Naive thymus-derived CD4-positive, alpha-beta T cell (primary cell): ENCODE measurements around the gene NCKAP5L. TPM values are rescaled to one million over a fixed set of nuclear protein-coding genes. Genes with fewer than 3 reads are reported as not detected.

ENCODE experiments used
- ATAC-seq: fragments of 150-1000 bp; cut with Tn5 transposase; 2 replicates; pipeline ENCODE4 v1.10.0; 2021; ENCODE audit warnings: mild to moderate bottlenecking, moderate library complexity
- CTCF ChIA-PET: fragments of 350-600 bp; sonication (Branson Sonifier 250); formaldehyde crosslinking; loops from one replicate; lab custom pipeline; 2021; ENCODE audit warnings: antibody characterized with exemption; lab: Charles Lee
- POLR2A ChIA-PET: fragments of 350-600 bp; sonication (Branson Sonifier 250); formaldehyde crosslinking; loops from one replicate; lab custom pipeline; 2021; ENCODE audit warnings: antibody characterized with exemption, inconsistent platforms; lab: Charles Lee
- DNase-seq, 9 donors: peaks; one replicate each; pipeline versions ENCODE4 v3.0.0 to v3.0.0-alpha.2; 2020 to 2022; ENCODE audit warnings: mixed read lengths in 1 of 9
- H3K27ac ChIP-seq: one replicate; pipeline ENCODE4 v1.7.0; 2013; ENCODE audit warnings: mild to moderate bottlenecking, low read depth, low read length, moderate library complexity
- H3K27me3 ChIP-seq, 2 donors: one replicate each; pipeline ENCODE4 v1.7.0; 2013; ENCODE audit warnings: low read length in 2 of 2, mild to moderate bottlenecking in 2 of 2, moderate library complexity in 2 of 2; ENCODE audit not compliant: control insufficient read depth in 2 of 2, insufficient read depth in 2 of 2
- H3K36me3 ChIP-seq, 3 experiments: 1 replicate in 2 of 3; 2 replicates in 1 of 3; pipeline ENCODE4 v1.7.0; 2013; ENCODE audit warnings: low read length in 3 of 3, mild to moderate bottlenecking in 3 of 3, moderate library complexity in 1 of 3; ENCODE audit not compliant: insufficient read depth in 3 of 3, control insufficient read depth in 2 of 3
- H3K4me1 ChIP-seq, 2 donors: one replicate each; pipeline ENCODE4 v1.7.0; 2013; ENCODE audit warnings: low read length in 2 of 2, mild to moderate bottlenecking in 2 of 2, moderate library complexity in 1 of 2; ENCODE audit not compliant: control insufficient read depth in 2 of 2, insufficient read depth in 2 of 2
- H3K4me3 ChIP-seq: 2 replicates; pipeline ENCODE4 v1.7.0; 2013; ENCODE audit warnings: mild to moderate bottlenecking, low read length
- H3K9me3 ChIP-seq, 3 experiments: 1 replicate in 2 of 3; 2 replicates in 1 of 3; pipeline ENCODE4 v1.7.0; 2013; ENCODE audit warnings: low read length in 3 of 3; ENCODE audit not compliant: control insufficient read depth in 2 of 3
- H3K27ac Mint-ChIP-seq, 9 donors: one replicate each; pipeline ENCODE4 v1.8.0; 2020 to 2022; ENCODE audit warnings: mixed read lengths in 9 of 9, mild to moderate bottlenecking in 8 of 9, moderate library complexity in 5 of 9, inconsistent platforms in 2 of 9
- H3K27me3 Mint-ChIP-seq, 5 donors: one replicate each; pipeline ENCODE4 v1.8.0; 2021 to 2022; ENCODE audit warnings: mixed read lengths in 5 of 5, mild to moderate bottlenecking in 1 of 5
- H3K36me3 Mint-ChIP-seq, 5 donors: one replicate each; pipeline ENCODE4 v1.8.0; 2020 to 2022; ENCODE audit warnings: mixed read lengths in 5 of 5, mild to moderate bottlenecking in 3 of 5, inconsistent platforms in 1 of 5
- H3K4me1 Mint-ChIP-seq, 7 donors: one replicate each; pipeline ENCODE4 v1.8.0; 2020 to 2022; ENCODE audit warnings: mixed read lengths in 7 of 7, mild to moderate bottlenecking in 3 of 7, inconsistent platforms in 1 of 7
- H3K4me3 Mint-ChIP-seq, 10 donors: one replicate each; pipeline ENCODE4 v1.8.0; 2020 to 2022; ENCODE audit warnings: mild to moderate bottlenecking in 10 of 10, mixed read lengths in 10 of 10, moderate library complexity in 6 of 10, inconsistent platforms in 2 of 10
- H3K9me3 Mint-ChIP-seq, 11 donors: one replicate each; pipeline ENCODE4 v1.8.0; 2020 to 2022; ENCODE audit warnings: mixed read lengths in 11 of 11, mild to moderate bottlenecking in 4 of 11, inconsistent platforms in 1 of 11, moderate library complexity in 1 of 11
- intact Hi-C, 2 donors: fragments of 100-400 bp; cut with micrococcal nuclease; formaldehyde crosslinking; loops; one replicate each; pipeline ENCODE4 v1.15.1; 2023
- polyA plus RNA-seq, 2 donors: library from polyadenylated mRNA; unstranded; fragments of 300-500 nt; fragmentation: Illumina TruSeq; gene quantifications; one replicate each; pipeline ENCODE4 v1.2.3, GENCODE V29; 2021
- total RNA-seq, 6 experiments: library from RNA in 5 of 6; stranded (reverse) in 5 of 6; gene quantifications; 1 replicate in 5 of 6; 2 replicates in 1 of 6; pipeline ENCODE4 v1.2.3 and lab custom pipeline; 2021 to 2026

The NCKAP5L gene
- total and polyA plus RNA-seq, 7 experiments from 2014 or later: 1.8 to 27.5 (median 11.0) TPM

GRCh38 chr12:49798934-49799333 lies 29.3 kb downstream of the NCKAP5L start:
- H3K27me3 ChIP-seq: no peaks in the 10 kb centered on the region
- DNase-seq: no peak
- ATAC-seq: no peak
- Mint-ChIP-seq H3K27ac (peak overlapping the region in 2 of 9 donors; percentile 5 to 62), H3K4me3 (no peak overlapping the region), H3K9me3 (no peaks in the 10 kb centered on the region), H3K4me1 (peaks cover 0 to 1% (median 0%) of the 10 kb centered on the region in 7 donors), H3K27me3 (no peaks in the 10 kb centered on the region), H3K36me3 (peaks cover 0 to 24% (median 0%) of the 10 kb centered on the region in 5 donors)
- no peak overlapping the region for H3K4me3 ChIP-seq
- H3K36me3 ChIP-seq: peaks cover 0 to 56% (median 0%) of the 10 kb centered on the region in 3 experiments
- intact Hi-C loops: no loop called here
- H3K9me3 ChIP-seq: no peaks in the 10 kb centered on the region
- H3K27ac ChIP-seq: no peak overlapping the region
- ChIA-PET POLR2A (no interaction called here), CTCF (no interaction called here)
- H3K4me1 ChIP-seq: no peaks in the 10 kb centered on the region

DNA sequence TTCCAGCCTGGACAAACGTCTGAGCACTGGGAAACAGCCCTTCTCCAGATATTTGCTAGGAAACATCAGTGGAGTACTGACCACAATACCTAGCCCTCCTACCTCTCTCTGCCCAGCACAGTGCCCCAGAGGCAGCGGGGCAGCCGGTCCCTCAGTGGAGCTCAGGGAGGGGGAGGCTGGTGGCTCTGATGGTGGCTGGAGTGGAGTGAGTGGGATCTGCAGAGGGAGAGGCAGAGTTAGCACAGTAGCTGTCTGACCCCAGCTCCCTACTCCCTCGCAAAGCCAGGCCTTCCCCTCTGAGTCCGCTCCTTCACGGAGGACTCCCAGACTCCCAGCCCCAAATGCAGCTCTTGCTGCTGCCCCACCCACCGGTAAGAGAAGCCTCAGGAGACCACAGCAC lies 30.0 kb downstream of the NCKAP5L start:
- Histone ChIP-seq H3K9me3 (no peaks in the 10 kb centered on the region), H3K27ac (no peak overlapping the region), H3K4me3 (no peak overlapping the region), H3K27me3 (no peaks in the 10 kb centered on the region), H3K4me1 (no peaks in the 10 kb centered on the region), H3K36me3 (peaks cover 0 to 52% (median 0%) of the 10 kb centered on the region in 3 experiments)
- POLR2A ChIA-PET: interaction anchor here (0.7 kb wide), 1 partner anchor 11 kb away, joined by 3 read pairs; no protein-coding TSS in a partner anchor
- Mint-ChIP-seq H3K36me3 (peaks cover 0 to 24% (median 0%) of the 10 kb centered on the region in 5 donors), H3K4me1 (peaks cover 0 to 1% (median 0%) of the 10 kb centered on the region in 7 donors), H3K4me3 (no peak overlapping the region), H3K27me3 (no peaks in the 10 kb centered on the region), H3K27ac (no peak overlapping the region), H3K9me3 (no peaks in the 10 kb centered on the region)
- ATAC-seq (no peak), DNase-seq (no peak)
- CTCF ChIA-PET: interaction anchor here (0.5 kb wide), 1 partner anchor 38 kb away, joined by 4 read pairs; no protein-coding TSS in a partner anchor
- intact Hi-C loops: no loop called here

GRCh38 chr12:49797449-49797776 lies 30.8 kb downstream of the NCKAP5L start:
- DNase-seq: no peak
- no peak overlapping the region for H3K4me3 Mint-ChIP-seq
- no peak overlapping the region for H3K27ac Mint-ChIP-seq
- intact Hi-C loops: no loop called here
- CTCF ChIA-PET: no interaction called here
- Histone ChIP-seq H3K27me3 (no peaks in the 10 kb centered on the region), H3K27ac (no peak overlapping the region), H3K9me3 (no peaks in the 10 kb centered on the region), H3K36me3 (peaks cover 0 to 50% (median 0%) of the 10 kb centered on the region in 3 experiments), H3K4me1 (no peaks in the 10 kb centered on the region), H3K4me3 (no peak overlapping the region)
- peaks cover 0 to 19% (median 0%) of the 10 kb centered on the region in 5 donors for H3K36me3 Mint-ChIP-seq
- POLR2A ChIA-PET: no interaction called here
- H3K4me1 Mint-ChIP-seq: peaks cover 0 to 1% (median 0%) of the 10 kb centered on the region in 7 donors
- peak; percentile 49 for ATAC-seq
- H3K27me3 Mint-ChIP-seq: no peaks in the 10 kb centered on the region
- no peaks in the 10 kb centered on the region for H3K9me3 Mint-ChIP-seq

- ATAC-seq (no peak), DNase-seq (no peak)
- peak overlapping the region in 1 of 9 donors; percentile 36 for H3K27ac Mint-ChIP-seq
- H3K36me3 Mint-ChIP-seq: peaks cover 0 to 19% (median 0%) of the 10 kb centered on the region in 5 donors
- H3K9me3 Mint-ChIP-seq: no peaks in the 10 kb centered on the region
- H3K4me3 ChIP-seq: no peak overlapping the region
- H3K4me3 Mint-ChIP-seq: no peak overlapping the region
- intact Hi-C loops: no loop called here
- H3K27me3 Mint-ChIP-seq: no peaks in the 10 kb centered on the region
- no peak overlapping the region for H3K27ac ChIP-seq
- POLR2A ChIA-PET: no interaction called here
- CTCF ChIA-PET: interaction anchor here (0.6 kb wide), 1 partner anchor 21 kb away, joined by 3 read pairs; no protein-coding TSS in a partner anchor
- no peaks in the 10 kb centered on the region for H3K27me3 ChIP-seq
- peaks cover 0 to 47% (median 0%) of the 10 kb centered on the region in 3 experiments for H3K36me3 ChIP-seq
- H3K4me1 Mint-ChIP-seq: peaks cover 0 to 1% (median 0%) of the 10 kb centered on the region in 7 donors
- H3K9me3 ChIP-seq: no peaks in the 10 kb centered on the region
- no peaks in the 10 kb centered on the region for H3K4me1 ChIP-seq
Measured at GRCh38 chr12:49796606-49797448, 31.4 kb downstream of the NCKAP5L start.

DNA sequence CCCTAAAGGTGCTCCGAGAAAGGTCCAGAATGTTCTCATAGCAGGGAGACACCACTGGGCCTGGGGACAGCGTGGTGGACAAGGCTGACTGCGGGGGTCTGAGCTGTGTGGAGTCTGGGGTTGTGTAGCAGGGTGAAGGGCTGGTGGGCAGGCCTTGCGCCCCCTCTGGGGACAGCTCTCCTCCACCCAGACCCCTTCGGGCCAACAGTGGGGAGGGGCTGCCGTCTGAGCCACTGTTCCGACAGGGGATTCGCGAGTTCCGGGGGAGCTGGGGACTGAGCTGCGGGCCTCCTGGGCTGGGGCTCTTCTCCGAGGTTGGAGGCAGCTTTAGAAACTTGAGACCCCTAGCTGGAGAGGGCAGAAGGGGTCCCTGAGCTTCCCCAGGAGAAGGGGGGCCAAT lies 32.1 kb downstream of the NCKAP5L start:
- CTCF ChIA-PET: no interaction called here

GRCh38 chr12:49795654-49796105 lies 32.5 kb downstream of the NCKAP5L start:
- H3K27ac ChIP-seq: no peak overlapping the region
- peaks cover 0 to 13% (median 0%) of the 10 kb centered on the region in 5 donors for H3K36me3 Mint-ChIP-seq
- ChIA-PET POLR2A (no interaction called here), CTCF (no interaction called here)
- peaks cover 0 to 36% (median 0%) of the 10 kb centered on the region in 3 experiments for H3K36me3 ChIP-seq
- H3K4me1 ChIP-seq: no peaks in the 10 kb centered on the region
- intact Hi-C loops: no loop called here
- H3K4me1 Mint-ChIP-seq: no peaks in the 10 kb centered on the region
- no peak for DNase-seq
- no peaks in the 10 kb centered on the region for H3K27me3 ChIP-seq
- H3K27ac Mint-ChIP-seq: no peak overlapping the region
- no peaks in the 10 kb centered on the region for H3K9me3 Mint-ChIP-seq
- no peaks in the 10 kb centered on the region for H3K9me3 ChIP-seq
- ATAC-seq: no peak
- H3K4me3 Mint-ChIP-seq: no peak overlapping the region
- no peak overlapping the region for H3K4me3 ChIP-seq
- H3K27me3 Mint-ChIP-seq: no peaks in the 10 kb centered on the region

More for the DNA sequence above, 32.1 kb downstream of the NCKAP5L start:
- Mint-ChIP-seq H3K27me3 (no peaks in the 10 kb centered on the region), H3K36me3 (peaks cover 0 to 13% (median 0%) of the 10 kb centered on the region in 5 donors), H3K27ac (peak overlapping the region in 1 of 9 donors; percentile 36), H3K4me3 (no peak overlapping the region), H3K9me3 (no peaks in the 10 kb centered on the region), H3K4me1 (no peaks in the 10 kb centered on the region)
- POLR2A ChIA-PET: no interaction called here
- H3K4me1 ChIP-seq: no peaks in the 10 kb centered on the region
- intact Hi-C loops: no loop called here
- peaks cover 0 to 40% (median 0%) of the 10 kb centered on the region in 3 experiments for H3K36me3 ChIP-seq
- ATAC-seq (no peak), DNase-seq (no peak)
- H3K27me3 ChIP-seq: no peaks in the 10 kb centered on the region
- H3K27ac ChIP-seq: no peak overlapping the region
- no peaks in the 10 kb centered on the region for H3K9me3 ChIP-seq
- no peak overlapping the region for H3K4me3 ChIP-seq
